ENCODE results near the gene CELF4. TPM values are rescaled to one million over a fixed set of nuclear protein-coding genes. Genes with fewer than 3 reads are reported as not detected.

CELF4 gene
- total RNA-seq, 1 experiment from 2014 or later: not detected

DNA sequence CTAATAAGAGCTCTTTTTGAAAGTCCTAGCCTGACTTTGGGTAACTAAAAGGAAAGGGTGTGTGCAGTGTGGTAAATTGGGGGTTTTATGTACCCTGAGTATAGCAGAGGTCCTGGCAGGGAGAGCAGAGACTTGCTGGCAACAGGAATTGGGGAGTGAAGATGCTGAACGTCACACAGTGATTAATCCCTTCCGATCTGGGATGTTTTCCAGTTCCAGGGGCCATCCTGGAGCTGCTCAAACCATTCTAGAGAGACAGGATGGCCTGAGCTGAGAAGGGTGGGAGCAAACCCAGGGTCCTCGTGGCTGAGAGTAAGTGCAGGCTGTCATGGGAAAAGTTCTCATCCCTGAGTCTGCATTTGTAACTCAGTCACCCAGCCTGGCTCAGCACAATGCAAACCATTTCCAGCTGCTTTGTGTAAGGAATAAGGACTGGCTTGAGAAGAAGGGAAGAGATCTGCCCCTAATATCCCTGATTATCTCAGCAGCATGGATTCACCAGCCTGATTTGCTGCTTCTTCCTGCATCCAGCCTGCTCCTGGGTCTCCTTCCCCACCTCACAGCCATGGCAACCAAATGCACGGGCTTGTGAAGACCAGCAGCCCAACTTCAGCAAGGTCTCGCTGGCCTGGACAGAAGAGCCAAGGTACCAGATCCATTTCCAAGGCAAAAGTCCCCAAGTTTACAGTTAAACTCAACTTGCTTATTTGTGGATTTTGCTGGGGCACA, 47.1 kb upstream of the CELF4 start:
- CTCF ChIA-PET: no interaction called here
- POLR2A ChIA-PET: no interaction called here

DNA sequence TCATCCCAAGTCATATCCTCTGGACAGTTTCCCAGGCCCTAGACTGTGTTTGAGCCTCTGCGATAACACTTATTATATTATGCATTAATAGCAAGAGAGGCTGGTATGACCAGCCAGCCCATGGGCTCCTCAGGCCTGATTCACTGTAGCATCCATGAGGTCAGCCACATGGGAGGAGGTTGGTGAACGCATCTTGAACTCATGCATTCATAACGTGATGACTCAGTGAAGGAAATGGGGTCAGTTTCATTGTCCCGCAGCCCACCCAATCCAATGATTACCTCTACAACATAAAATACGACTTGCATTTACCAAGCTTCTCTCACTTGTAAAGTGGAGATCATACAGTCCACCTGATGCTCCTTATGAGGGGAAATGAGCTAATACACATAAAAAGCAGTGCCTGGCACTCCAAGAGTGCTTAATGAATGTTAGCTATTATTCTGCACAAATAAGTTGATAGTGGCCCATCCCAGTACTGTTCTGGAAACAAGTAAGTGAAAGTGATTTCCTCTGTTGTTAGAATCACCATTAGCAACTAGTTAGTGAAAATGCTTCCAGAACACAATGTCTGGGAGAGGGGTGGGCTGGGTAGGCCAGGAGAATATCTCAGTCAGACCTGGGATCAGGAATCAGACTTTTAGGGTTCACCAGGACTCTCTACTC, 46.1 kb upstream of the CELF4 start:
- no TSS peak for BruUV-seq (replicated peaks)
- TF ChIP-seq, protein P1, sequence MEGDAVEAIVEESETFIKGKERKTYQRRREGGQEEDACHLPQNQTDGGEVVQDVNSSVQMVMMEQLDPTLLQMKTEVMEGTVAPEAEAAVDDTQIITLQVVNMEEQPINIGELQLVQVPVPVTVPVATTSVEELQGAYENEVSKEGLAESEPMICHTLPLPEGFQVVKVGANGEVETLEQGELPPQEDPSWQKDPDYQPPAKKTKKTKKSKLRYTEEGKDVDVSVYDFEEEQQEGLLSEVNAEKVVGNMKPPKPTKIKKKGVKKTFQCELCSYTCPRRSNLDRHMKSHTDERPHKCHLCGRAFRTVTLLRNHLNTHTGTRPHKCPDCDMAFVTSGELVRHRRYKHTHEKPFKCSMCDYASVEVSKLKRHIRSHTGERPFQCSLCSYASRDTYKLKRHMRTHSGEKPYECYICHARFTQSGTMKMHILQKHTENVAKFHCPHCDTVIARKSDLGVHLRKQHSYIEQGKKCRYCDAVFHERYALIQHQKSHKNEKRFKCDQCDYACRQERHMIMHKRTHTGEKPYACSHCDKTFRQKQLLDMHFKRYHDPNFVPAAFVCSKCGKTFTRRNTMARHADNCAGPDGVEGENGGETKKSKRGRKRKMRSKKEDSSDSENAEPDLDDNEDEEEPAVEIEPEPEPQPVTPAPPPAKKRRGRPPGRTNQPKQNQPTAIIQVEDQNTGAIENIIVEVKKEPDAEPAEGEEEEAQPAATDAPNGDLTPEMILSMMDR (IDR thresholded peaks at IDR 0.05): no peak
- TF ChIP-seq TCF7L2 (IDR thresholded peaks at IDR 0.05; ENCODE audit: low read depth, low read length) (no peak), POLR2AphosphoS5 (IDR thresholded peaks at IDR 0.05; ENCODE audit: low read depth, low read length) (no peak), SIN3A (IDR thresholded peaks at IDR 0.05; ENCODE audit: borderline replicate concordance, insufficient read depth, low read depth, low read length) (no peak)
- TF ChIP-seq, protein P2, sequence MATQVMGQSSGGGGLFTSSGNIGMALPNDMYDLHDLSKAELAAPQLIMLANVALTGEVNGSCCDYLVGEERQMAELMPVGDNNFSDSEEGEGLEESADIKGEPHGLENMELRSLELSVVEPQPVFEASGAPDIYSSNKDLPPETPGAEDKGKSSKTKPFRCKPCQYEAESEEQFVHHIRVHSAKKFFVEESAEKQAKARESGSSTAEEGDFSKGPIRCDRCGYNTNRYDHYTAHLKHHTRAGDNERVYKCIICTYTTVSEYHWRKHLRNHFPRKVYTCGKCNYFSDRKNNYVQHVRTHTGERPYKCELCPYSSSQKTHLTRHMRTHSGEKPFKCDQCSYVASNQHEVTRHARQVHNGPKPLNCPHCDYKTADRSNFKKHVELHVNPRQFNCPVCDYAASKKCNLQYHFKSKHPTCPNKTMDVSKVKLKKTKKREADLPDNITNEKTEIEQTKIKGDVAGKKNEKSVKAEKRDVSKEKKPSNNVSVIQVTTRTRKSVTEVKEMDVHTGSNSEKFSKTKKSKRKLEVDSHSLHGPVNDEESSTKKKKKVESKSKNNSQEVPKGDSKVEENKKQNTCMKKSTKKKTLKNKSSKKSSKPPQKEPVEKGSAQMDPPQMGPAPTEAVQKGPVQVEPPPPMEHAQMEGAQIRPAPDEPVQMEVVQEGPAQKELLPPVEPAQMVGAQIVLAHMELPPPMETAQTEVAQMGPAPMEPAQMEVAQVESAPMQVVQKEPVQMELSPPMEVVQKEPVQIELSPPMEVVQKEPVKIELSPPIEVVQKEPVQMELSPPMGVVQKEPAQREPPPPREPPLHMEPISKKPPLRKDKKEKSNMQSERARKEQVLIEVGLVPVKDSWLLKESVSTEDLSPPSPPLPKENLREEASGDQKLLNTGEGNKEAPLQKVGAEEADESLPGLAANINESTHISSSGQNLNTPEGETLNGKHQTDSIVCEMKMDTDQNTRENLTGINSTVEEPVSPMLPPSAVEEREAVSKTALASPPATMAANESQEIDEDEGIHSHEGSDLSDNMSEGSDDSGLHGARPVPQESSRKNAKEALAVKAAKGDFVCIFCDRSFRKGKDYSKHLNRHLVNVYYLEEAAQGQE (IDR thresholded peaks at IDR 0.05; ENCODE audit: insufficient read depth in 1 of 2, low read depth in 2 of 2, low read length in 1 of 2): no peak
- intact Hi-C loops (cut with micrococcal nuclease; ENCODE audit: unreplicated experiment): no loop called here

More for the DNA sequence above, 47.1 kb upstream of the CELF4 start:
- no peaks in the 10 kb centered on the region for H3K36me3 ChIP-seq (ENCODE audit: control insufficient read depth, insufficient read depth, low read length)
- H3K9me3 ChIP-seq (ENCODE audit: control insufficient read depth, insufficient read depth, low read depth, low read length): no peaks in the 10 kb centered on the region
- H3K4me3 ChIP-seq (ENCODE audit: low read depth in 2 of 2, low read length in 2 of 2): no peak overlapping the region
- no peaks in the 10 kb centered on the region for H3K4me1 ChIP-seq (ENCODE audit: control insufficient read depth, insufficient read depth, low read length)
- in situ Hi-C loops (cut with HindIII; ENCODE audit: low pct_unique_long_range_greater_than_20kb, low sequenced_read_pairs) (no loop called here), intact Hi-C loops (cut with micrococcal nuclease; ENCODE audit: unreplicated experiment) (no loop called here)
- DNase-seq (ENCODE audit: low read depth, low spot score) (no peak), ATAC-seq (no peak)
- no peaks in the 10 kb centered on the region; the same call in none of the 2 replicates for H3K27me3 ChIP-seq (ENCODE audit: control insufficient read depth, insufficient read depth, low read length)
- no peak for TF ChIP-seq POLR2AphosphoS5 (IDR thresholded peaks at IDR 0.05; ENCODE audit: low read depth, low read length)
- TF ChIP-seq, protein P2 (IDR thresholded peaks at IDR 0.05; ENCODE audit: insufficient read depth in 1 of 2, low read depth in 2 of 2, low read length in 1 of 2): no peak
- TF ChIP-seq TCF7L2 (IDR thresholded peaks at IDR 0.05; ENCODE audit: low read depth, low read length): no peak
- no peak overlapping the region for H3K27ac ChIP-seq (ENCODE audit: low read length)
- no TSS peak for BruUV-seq (replicated peaks)

More for the DNA sequence above, 46.1 kb upstream of the CELF4 start:
- CTCF ChIA-PET: no interaction called here
- no peaks in the 10 kb centered on the region for H3K9me3 ChIP-seq (ENCODE audit: control insufficient read depth, insufficient read depth, low read depth, low read length)
- no peak overlapping the region for H3K4me3 ChIP-seq (ENCODE audit: low read depth in 2 of 2, low read length in 2 of 2)
- in situ Hi-C loops (cut with HindIII; ENCODE audit: low pct_unique_long_range_greater_than_20kb, low sequenced_read_pairs): no loop called here
- H3K36me3 ChIP-seq (ENCODE audit: control insufficient read depth, insufficient read depth, low read length): no peaks in the 10 kb centered on the region
- POLR2A ChIA-PET: no interaction called here
- ATAC-seq: no peak
- no peaks in the 10 kb centered on the region; the same call in none of the 2 replicates for H3K27me3 ChIP-seq (ENCODE audit: control insufficient read depth, insufficient read depth, low read length)
- DNase-seq (ENCODE audit: low read depth, low spot score): no peak
- no peaks in the 10 kb centered on the region for H3K4me1 ChIP-seq (ENCODE audit: control insufficient read depth, insufficient read depth, low read length)
- H3K27ac ChIP-seq (ENCODE audit: low read length): no peak overlapping the region
